Fibroblast of the conjunctiva (primary cell): Measurements from ENCODE around the gene OR8B12.

Source experiments
- DNase-seq: peaks from one replicate; pipeline ENCODE4 v3.0.0-alpha.2; 2010; ENCODE audit warnings: low read depth

Gene OR8B12

GRCh38 chr11:124543554-124543953 is at the start of gene OR8B12:
OR8B12 (minus strand) TSS chr11:124543654; CDS start chr11:124543654, 0 bp downstream.
- no peak for DNase-seq

GRCh38 chr11:124592627-124593026 is 49.2 kb upstream of the OR8B12 start:
- no peak for DNase-seq

GRCh38 chr11:124591430-124591829 is 48.0 kb upstream of the OR8B12 start:
- DNase-seq: no peak

GRCh38 chr11:124586238-124586860 is 42.9 kb upstream of the OR8B12 start:
- peak; percentile 33 for DNase-seq

- DNase-seq: no peak
These were observed 41.4 kb upstream of the OR8B12 start for GRCh38 chr11:124584681-124585372.

- DNase-seq: no peak
These were observed 40.3 kb upstream of the OR8B12 start for GRCh38 chr11:124583781-124584180.

GRCh38 chr11:124582565-124582964 is 39.1 kb upstream of the OR8B12 start:
- no peak for DNase-seq

GRCh38 chr11:124581817-124582216 is 38.4 kb upstream of the OR8B12 start:
- no peak for DNase-seq

GRCh38 chr11:124578761-124579160 is 35.3 kb upstream of the OR8B12 start:
- DNase-seq: no peak

- DNase-seq: no peak
These were observed 34.4 kb upstream of the OR8B12 start for GRCh38 chr11:124577716-124578427.

GRCh38 chr11:124570160-124570559 is 26.7 kb upstream of the OR8B12 start:
- no peak for DNase-seq

GRCh38 chr11:124569697-124570096 is 26.2 kb upstream of the OR8B12 start, which contains the start of gene OR8A1:
OR8A1 (plus strand) TSS chr11:124569997; CDS start chr11:124570120, 123 bp downstream.
- no peak for DNase-seq

- no peak for DNase-seq
These were observed 13.4 kb upstream of the OR8B12 start for GRCh38 chr11:124556828-124557227.

GRCh38 chr11:124551987-124552386 is 8.5 kb upstream of the OR8B12 start:
- no peak for DNase-seq

- no peak for DNase-seq
These were observed 7.7 kb upstream of the OR8B12 start for GRCh38 chr11:124551189-124551588.

- DNase-seq: no peak
These were observed 309 bp downstream of the OR8B12 start for GRCh38 chr11:124543145-124543544.

GRCh38 chr11:124541204-124541603 is 2.2 kb downstream of the OR8B12 start:
- no peak for DNase-seq

- peak; percentile 12 for DNase-seq
These were observed 5.4 kb downstream of the OR8B12 start for GRCh38 chr11:124538019-124538418.

GRCh38 chr11:124536520-124536919 is 6.9 kb downstream of the OR8B12 start:
- no peak for DNase-seq

GRCh38 chr11:124535552-124536232 is 7.8 kb downstream of the OR8B12 start:
- DNase-seq: no peak

- DNase-seq: no peak
These were observed 9.4 kb downstream of the OR8B12 start for GRCh38 chr11:124534051-124534450.

- no peak for DNase-seq
These were observed 9.8 kb downstream of the OR8B12 start for GRCh38 chr11:124533626-124534025.

- DNase-seq: no peak
These were observed 23.0 kb downstream of the OR8B12 start for GRCh38 chr11:124520550-124520854.
